ENCODE results near the gene ITIH5. TPM values are rescaled to one million over a fixed set of nuclear protein-coding genes. Genes with fewer than 3 reads are reported as not detected.

ITIH5 gene
- total and polyA plus RNA-seq, 9 of the 15 experiments (the other 6 are each of a cell fraction or from before 2014, with no cell fraction given) = 0.52 to 4.5 (median 2.6) TPM

- TF ChIP-seq TEAD2 (tag; IDR thresholded peaks at IDR 0.05) (no peak), TCFL5 (CRISPR knock-in tag; conservative IDR thresholded peaks at IDR 0.05) (no peak), DEAF1 (CRISPR knock-in tag; IDR thresholded peaks at IDR 0.05) (no peak), MEF2D (tag; conservative IDR thresholded peaks at IDR 0.05; ENCODE audit: low read depth) (no peak), ZNF263 (CRISPR knock-in tag; IDR thresholded peaks at IDR 0.05; ENCODE audit: borderline replicate concordance) (no peak), NR2F6 (CRISPR knock-in tag; IDR thresholded peaks at IDR 0.05) (no peak), TBP (optimal IDR thresholded peaks at IDR 0.05; ENCODE audit: low read depth, low read length) (no peak), SREBF1 (IDR thresholded peaks at IDR 0.05; ENCODE audit: borderline replicate concordance, low read depth, low read length) (no peak), ZNF121 (CRISPR knock-in tag; conservative IDR thresholded peaks at IDR 0.05) (no peak), HOXB6 (CRISPR knock-in tag; IDR thresholded peaks at IDR 0.05; ENCODE audit: borderline replicate concordance) (no peak), RBM15 (IDR thresholded peaks at IDR 0.05; ENCODE audit: insufficient read depth, low read length) (no peak)
- TF ChIP-seq, protein P1, sequence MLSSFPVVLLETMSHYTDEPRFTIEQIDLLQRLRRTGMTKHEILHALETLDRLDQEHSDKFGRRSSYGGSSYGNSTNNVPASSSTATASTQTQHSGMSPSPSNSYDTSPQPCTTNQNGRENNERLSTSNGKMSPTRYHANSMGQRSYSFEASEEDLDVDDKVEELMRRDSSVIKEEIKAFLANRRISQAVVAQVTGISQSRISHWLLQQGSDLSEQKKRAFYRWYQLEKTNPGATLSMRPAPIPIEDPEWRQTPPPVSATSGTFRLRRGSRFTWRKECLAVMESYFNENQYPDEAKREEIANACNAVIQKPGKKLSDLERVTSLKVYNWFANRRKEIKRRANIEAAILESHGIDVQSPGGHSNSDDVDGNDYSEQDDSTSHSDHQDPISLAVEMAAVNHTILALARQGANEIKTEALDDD (IDR thresholded peaks at IDR 0.05) = no peak
- H3K79me2 ChIP-seq (ENCODE audit: control insufficient read depth, insufficient read depth, low read length) = no peaks in the 10 kb centered on the region
- no peaks in the 10 kb centered on the region for H3K4me1 ChIP-seq (replicated peaks in 1 of 2; ENCODE audit: control insufficient read depth in 2 of 2, insufficient read depth in 2 of 2, low read length in 2 of 2)
- DNase-seq (ENCODE audit: extremely low read depth in 1 of 4, low spot score in 3 of 4) (no peak), ATAC-seq (no peak), FAIRE-seq (no peak)
- intact Hi-C loops (cut with micrococcal nuclease) (no loop called here), in situ Hi-C loops (cut with MboI) (no loop called here)
- no peaks in the 10 kb centered on the region for H3K36me3 ChIP-seq (ENCODE audit: control insufficient read depth, insufficient read depth, low read length)
- peaks cover 2 to 28% of the 10 kb centered on the region in 2 experiments; a peak in 3 of 5 replicates for H3K27me3 ChIP-seq (ENCODE audit: control insufficient read depth in 2 of 2, insufficient read depth in 2 of 2, low read length in 2 of 2)
- H2AFZ ChIP-seq (ENCODE audit: low read depth, low read length) = no peak overlapping the region
- no peak overlapping the region for H3K4me2 ChIP-seq (ENCODE audit: insufficient read depth, low read length)
- H3K4me3 ChIP-seq = no peak overlapping the region
- no peaks in the 10 kb centered on the region for H3K9me1 ChIP-seq (ENCODE audit: control insufficient read depth, insufficient read depth, low read length)
- no peak overlapping the region for H3K9ac ChIP-seq (ENCODE audit: insufficient read depth in 1 of 2, low read depth in 2 of 2, low read length in 2 of 2)
- no peaks in the 10 kb centered on the region for H4K20me1 ChIP-seq (replicated peaks; ENCODE audit: control insufficient read depth, insufficient read depth, low read length)
- POLR2A ChIA-PET = interaction anchor here (0.5 kb wide), 1 partner anchor 873 kb away, joined by 3 read pairs; no protein-coding TSS in a partner anchor
- 2% methylated on average over 4 of the region's 4 CpGs for WGBS (ENCODE audit: insufficient coverage, low coverage, missing lambda C conversion rate)
- H3K27ac ChIP-seq (ENCODE audit: extremely low read depth, low read depth, low read length) = no peak overlapping the region
- H3K9me3 ChIP-seq (replicated peaks; ENCODE audit: control insufficient read depth, insufficient read depth, low read depth, low read length) = no peaks in the 10 kb centered on the region
- CTCF ChIA-PET (ENCODE audit: low intra/inter-chr PET ratio) = no interaction called here
- no TSS peak for BruUV-seq (replicated peaks)
Measured at GRCh38 chr10:7702288-7702812, 35.6 kb upstream of the ITIH5 start.
